ENCODE results near the gene KCNJ6. TPM values are rescaled to one million over a fixed set of nuclear protein-coding genes. Genes with fewer than 3 reads are reported as not detected.

KCNJ6 gene
- total RNA-seq, 1 donor = under 0.01 TPM

DNA sequence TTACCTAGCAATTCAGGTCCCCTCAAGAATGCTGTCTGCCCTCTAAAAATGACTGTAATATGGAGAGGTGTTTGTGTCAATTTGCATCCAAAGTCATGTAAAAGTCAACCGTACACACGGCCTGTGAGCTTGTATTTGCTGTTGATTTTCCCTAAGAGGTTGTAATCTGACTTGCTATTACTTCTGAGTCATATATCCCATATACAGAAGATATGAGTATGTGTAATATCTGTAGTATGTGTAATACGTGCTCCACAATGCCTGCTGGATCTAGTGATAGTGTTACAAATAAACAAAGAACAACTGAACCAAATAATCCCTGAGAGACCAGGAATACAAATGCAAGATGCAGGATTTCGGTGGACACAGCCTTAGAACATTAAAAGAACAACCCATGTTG is 1.4 kb upstream of the KCNJ6 start:
- H3K4me3 ChIP-seq (ENCODE audit: low read length) = no peak overlapping the region
- no peaks in the 10 kb centered on the region for H3K9me3 ChIP-seq (ENCODE audit: low read depth, low read length)
- no peaks in the 10 kb centered on the region for H3K4me1 ChIP-seq (ENCODE audit: insufficient read depth, low read length)
- H3K27me3 ChIP-seq (ENCODE audit: insufficient read depth, low read length) = peaks cover 57% of the 10 kb centered on the region

DNA sequence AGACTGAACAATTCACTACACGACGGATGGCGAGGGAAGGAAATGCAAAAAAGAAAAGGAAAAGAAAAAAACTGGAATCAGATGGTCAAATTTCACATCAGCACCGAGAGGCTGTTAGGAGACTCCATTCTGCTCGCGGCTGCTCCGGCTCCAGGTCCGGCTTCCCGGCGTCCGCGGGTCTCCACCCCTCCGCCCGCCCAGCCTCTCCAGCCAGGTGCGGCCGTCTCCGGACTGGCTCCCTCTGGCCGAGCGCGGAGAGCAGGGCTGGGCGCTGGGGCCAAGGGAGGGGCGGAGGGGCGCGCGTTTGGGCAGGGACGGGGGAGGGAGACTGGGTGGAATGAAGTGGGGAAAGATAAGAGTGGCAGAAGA is 332 bp downstream of the KCNJ6 start:
- H3K9me3 ChIP-seq (ENCODE audit: low read depth, low read length) = no peaks in the 10 kb centered on the region
- H3K27me3 ChIP-seq (ENCODE audit: insufficient read depth, low read length) = peaks cover 61% of the 10 kb centered on the region
- H3K4me1 ChIP-seq (ENCODE audit: insufficient read depth, low read length) = no peaks in the 10 kb centered on the region
- no peak overlapping the region for H3K4me3 ChIP-seq (ENCODE audit: low read length)

DNA sequence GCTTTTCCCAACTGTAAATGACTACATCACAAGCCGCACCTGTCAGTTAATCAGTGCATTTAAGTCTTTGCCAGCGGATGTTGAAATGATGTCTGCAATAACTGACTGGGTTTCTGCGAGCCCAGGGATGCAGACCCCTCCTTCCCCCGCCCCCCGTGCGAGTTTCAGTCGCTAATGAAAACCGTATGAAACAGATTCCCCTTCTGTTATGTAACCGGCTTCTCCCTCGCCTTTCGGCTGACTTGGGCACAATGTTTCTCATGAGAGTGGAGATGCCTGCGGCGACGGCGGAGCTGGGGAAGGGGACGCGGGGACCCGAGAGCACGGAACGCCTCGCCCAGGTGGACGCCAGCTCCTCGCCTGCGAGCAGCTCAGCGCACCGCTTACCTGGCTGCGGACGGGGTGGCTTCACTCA is 753 bp downstream of the KCNJ6 start:
- Histone ChIP-seq H3K27me3 (ENCODE audit: insufficient read depth, low read length) (peaks cover 62% of the 10 kb centered on the region), H3K4me1 (ENCODE audit: insufficient read depth, low read length) (no peaks in the 10 kb centered on the region), H3K9me3 (ENCODE audit: low read depth, low read length) (no peaks in the 10 kb centered on the region), H3K4me3 (ENCODE audit: low read length) (no peak overlapping the region)

DNA sequence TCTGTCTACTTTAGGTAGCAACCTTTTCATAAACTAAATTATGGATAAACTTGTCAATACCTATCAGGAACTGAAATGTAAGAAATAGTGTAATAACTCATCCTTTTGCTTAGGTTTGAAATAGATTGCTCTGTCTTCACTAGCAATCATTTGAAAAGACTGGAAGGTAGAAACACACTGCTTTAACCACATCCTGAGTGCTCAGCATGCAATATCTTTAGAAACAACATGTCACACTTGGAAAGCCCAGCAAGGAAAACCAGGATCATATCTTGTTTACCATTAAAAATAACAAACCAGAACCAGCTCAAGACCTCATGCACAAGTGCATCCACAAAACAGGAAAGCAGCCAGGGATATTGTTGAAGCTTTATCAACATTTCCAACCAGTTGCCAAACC is 3.6 kb downstream of the KCNJ6 start:
- Histone ChIP-seq H3K4me3 (ENCODE audit: low read length) (no peak overlapping the region), H3K4me1 (ENCODE audit: insufficient read depth, low read length) (no peaks in the 10 kb centered on the region), H3K27me3 (ENCODE audit: insufficient read depth, low read length) (peaks cover 53% of the 10 kb centered on the region), H3K9me3 (ENCODE audit: low read depth, low read length) (no peaks in the 10 kb centered on the region)

DNA sequence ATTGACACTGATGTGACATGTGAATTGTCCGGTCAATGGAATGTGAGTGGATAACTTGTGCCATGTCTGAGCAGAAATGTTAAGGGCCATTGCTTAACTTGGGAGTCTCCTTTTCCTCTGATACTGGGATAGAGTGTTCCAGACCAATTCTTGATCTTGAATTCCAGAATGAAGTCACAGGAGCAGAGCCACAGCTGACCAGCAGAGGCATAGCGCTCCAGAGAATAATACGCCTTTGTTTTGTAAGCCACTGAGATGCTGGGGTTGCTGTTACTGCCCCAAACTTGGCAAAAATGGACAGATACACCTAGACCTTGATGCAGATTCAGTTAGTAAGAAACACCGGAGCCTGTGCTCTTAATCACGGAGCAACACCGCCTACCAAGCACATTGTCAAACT is 6.3 kb downstream of the KCNJ6 start:
- H3K4me1 ChIP-seq (ENCODE audit: insufficient read depth, low read length) = no peaks in the 10 kb centered on the region
- H3K9me3 ChIP-seq (ENCODE audit: low read depth, low read length) = no peaks in the 10 kb centered on the region
- H3K4me3 ChIP-seq (ENCODE audit: low read length) = no peak overlapping the region
- peaks cover 26% of the 10 kb centered on the region for H3K27me3 ChIP-seq (ENCODE audit: insufficient read depth, low read length)

DNA sequence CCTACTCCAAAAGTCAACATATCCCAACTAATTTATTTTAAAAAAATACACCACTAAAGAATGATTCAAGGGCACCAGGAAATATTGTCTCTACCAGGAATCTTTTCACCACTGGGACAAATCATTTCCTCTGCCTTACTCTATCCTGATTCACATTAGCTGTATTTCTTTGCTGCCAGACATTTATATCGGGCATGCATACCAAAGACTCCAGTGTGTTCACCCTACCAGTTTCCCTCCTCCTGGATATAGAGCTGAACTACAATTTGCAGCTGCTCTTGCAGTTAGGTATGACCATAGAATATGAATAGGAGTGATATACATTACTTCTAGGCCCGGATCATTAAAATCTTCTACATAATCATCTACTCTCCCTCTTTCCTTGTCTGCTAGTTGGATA is 7.6 kb downstream of the KCNJ6 start:
- peaks cover 14% of the 10 kb centered on the region for H3K27me3 ChIP-seq (ENCODE audit: insufficient read depth, low read length)
- no peak overlapping the region for H3K4me3 ChIP-seq (ENCODE audit: low read length)

DNA sequence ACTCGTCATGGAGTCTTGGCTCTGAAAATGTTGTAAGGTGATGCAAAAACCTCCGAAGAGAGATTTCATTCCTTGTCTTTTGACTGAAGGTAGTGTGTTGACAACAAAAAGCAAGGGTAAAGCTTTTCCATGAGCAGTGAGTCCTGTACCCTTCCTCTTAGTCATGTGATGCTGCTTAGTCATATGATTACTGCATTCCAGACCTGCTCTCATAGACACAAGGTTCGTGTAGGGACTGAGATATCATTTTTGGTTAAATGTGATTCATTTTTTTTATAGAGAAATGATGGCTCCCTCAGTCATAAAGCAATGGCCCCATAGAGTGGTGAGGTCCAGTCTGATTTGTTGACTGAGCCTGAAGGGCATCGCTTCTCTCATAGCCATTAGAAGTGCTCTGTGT is 9.2 kb downstream of the KCNJ6 start:
- peaks cover 7% of the 10 kb centered on the region for H3K27me3 ChIP-seq (ENCODE audit: insufficient read depth, low read length)
- H3K9me3 ChIP-seq (ENCODE audit: low read depth, low read length) = no peaks in the 10 kb centered on the region
- H3K4me3 ChIP-seq (ENCODE audit: low read length) = no peak overlapping the region
- no peaks in the 10 kb centered on the region for H3K4me1 ChIP-seq (ENCODE audit: insufficient read depth, low read length)

More for the DNA sequence above, 7.6 kb downstream of the KCNJ6 start:
- Histone ChIP-seq H3K4me1 (ENCODE audit: insufficient read depth, low read length) (no peaks in the 10 kb centered on the region), H3K9me3 (ENCODE audit: low read depth, low read length) (no peaks in the 10 kb centered on the region)

DNA sequence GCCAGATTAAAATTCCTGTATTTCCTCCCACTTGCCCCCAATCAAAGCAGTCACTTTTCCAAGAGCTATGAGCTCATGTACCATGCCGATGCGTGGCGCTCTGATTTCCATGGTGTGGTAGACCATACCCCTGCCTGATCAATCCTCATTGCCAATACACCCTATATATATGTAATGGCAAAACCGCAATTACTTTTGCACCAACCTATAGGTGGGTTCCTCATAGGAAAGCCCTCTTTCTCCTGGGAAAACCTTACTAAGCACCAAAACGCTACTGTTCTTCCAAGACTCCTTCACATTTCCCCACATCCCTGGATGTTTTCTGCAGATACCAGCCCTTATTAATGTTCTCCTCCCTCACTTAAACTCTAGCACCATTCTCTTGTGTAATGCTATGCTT is 11.0 kb downstream of the KCNJ6 start:
- Histone ChIP-seq H3K4me1 (ENCODE audit: insufficient read depth, low read length) (no peaks in the 10 kb centered on the region), H3K27me3 (ENCODE audit: insufficient read depth, low read length) (no peaks in the 10 kb centered on the region), H3K4me3 (ENCODE audit: low read length) (no peak overlapping the region), H3K9me3 (ENCODE audit: low read depth, low read length) (no peaks in the 10 kb centered on the region)

DNA sequence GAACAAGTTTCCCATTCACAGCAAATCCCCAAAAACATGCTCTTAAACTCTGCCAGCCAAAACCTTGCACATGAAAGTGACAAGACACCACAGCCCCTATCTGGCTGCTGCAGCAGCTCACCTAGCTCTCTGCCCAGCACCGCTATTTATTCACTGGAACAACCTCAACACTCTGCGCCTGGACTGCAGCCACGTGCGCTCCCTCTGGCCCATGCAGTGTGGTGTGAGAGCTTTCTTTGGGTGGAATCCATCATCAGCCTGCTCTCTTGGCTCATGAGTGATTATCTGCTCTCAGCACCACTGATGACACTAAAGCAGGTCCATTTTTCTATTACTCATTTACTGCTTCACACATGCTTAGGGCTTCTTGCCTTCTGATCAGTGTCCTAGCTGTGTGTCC is 11.4 kb downstream of the KCNJ6 start:
- Histone ChIP-seq H3K27me3 (ENCODE audit: insufficient read depth, low read length) (no peaks in the 10 kb centered on the region), H3K4me1 (ENCODE audit: insufficient read depth, low read length) (no peaks in the 10 kb centered on the region), H3K9me3 (ENCODE audit: low read depth, low read length) (no peaks in the 10 kb centered on the region), H3K4me3 (ENCODE audit: low read length) (no peak overlapping the region)

DNA sequence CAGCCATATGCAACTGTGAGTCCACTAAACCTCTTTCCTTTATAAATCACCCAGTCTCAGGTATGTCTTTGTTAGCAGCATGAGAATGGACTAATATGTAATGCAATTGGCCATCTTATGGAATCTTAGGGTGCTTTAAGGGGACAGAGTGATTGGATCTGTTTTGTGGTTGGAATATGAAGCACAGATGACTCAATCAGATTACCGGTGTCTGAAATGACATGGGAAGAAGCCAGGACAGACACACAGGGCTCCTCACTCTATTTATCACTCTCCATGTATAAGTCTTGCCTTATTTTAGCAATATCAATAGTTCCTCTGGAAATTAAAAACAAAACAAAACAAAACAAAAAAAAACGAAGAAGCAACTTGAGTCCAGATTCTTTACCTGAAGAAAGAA is 12.9 kb downstream of the KCNJ6 start:
- H3K4me1 ChIP-seq (ENCODE audit: insufficient read depth, low read length) = no peaks in the 10 kb centered on the region
- no peaks in the 10 kb centered on the region for H3K9me3 ChIP-seq (ENCODE audit: low read depth, low read length)
- H3K27me3 ChIP-seq (ENCODE audit: insufficient read depth, low read length) = no peaks in the 10 kb centered on the region
- H3K4me3 ChIP-seq (ENCODE audit: low read length) = no peak overlapping the region

DNA sequence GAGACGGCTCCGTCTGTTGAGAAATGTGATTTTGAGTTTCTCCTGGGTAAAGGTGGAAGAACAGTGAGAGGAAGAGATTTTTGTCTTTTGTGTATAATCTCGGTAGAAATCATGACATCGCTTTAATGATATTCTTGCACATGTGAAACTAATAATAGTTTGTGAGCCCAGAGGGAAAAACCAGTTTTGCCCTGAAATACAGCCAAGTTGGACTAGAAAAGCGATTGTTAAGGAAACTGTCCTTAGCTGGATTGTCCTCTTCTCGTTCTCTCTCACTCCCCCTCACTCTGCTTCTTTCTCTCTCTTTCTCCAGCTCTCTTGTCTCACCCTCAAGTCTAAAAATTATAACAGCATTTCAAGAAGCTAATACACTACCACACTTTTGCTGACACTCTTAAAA is 17.1 kb downstream of the KCNJ6 start:
- peaks cover 2% of the 10 kb centered on the region for H3K27me3 ChIP-seq (ENCODE audit: insufficient read depth, low read length)
- no peaks in the 10 kb centered on the region for H3K9me3 ChIP-seq (ENCODE audit: low read depth, low read length)
- no peaks in the 10 kb centered on the region for H3K4me1 ChIP-seq (ENCODE audit: insufficient read depth, low read length)
- no peak overlapping the region for H3K4me3 ChIP-seq (ENCODE audit: low read length)

DNA sequence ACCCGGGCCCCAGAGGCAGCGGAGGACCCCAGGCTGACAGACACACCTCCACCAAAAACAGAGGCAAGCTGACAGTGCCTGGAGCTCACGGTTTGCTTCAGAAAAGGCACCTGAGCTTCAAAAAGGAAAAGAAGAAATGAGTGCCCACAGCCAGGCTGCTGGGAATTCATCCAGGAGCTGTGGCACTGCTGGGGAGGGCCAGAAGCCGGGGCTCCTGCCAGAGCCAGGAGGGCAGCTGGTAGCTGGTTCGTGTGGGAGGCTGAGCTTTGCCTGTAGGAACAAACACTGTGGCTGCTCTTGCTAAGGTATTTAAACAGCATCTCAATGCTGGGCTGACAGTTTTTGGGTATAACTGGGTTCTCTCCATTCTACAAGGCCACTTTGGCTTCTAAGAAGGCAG is 19.5 kb downstream of the KCNJ6 start:
- Histone ChIP-seq H3K4me3 (ENCODE audit: low read length) (no peak overlapping the region), H3K4me1 (ENCODE audit: insufficient read depth, low read length) (no peaks in the 10 kb centered on the region), H3K9me3 (ENCODE audit: low read depth, low read length) (no peaks in the 10 kb centered on the region), H3K27me3 (ENCODE audit: insufficient read depth, low read length) (peaks cover 2% of the 10 kb centered on the region)

DNA sequence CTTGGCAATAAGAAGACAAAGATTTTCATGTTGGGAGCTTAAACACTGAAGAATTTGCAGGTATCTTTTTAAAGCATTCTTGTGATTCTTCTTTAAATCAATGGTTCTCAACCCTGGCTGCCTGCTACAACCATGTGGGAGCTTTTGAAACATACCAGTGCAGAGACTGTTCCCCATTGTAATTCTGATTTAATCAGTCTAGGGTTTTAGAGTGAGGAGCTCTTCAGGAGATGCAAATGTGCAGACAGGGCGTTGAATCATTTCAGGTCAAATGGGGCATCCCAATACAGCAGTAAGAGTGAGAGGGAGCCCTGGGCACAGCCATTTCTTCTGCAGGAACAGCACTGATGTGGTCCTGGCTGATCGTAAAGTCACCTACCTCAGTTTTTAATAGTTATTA is 24.3 kb downstream of the KCNJ6 start:
- H3K4me1 ChIP-seq (ENCODE audit: insufficient read depth, low read length) = no peaks in the 10 kb centered on the region
- H3K27me3 ChIP-seq (ENCODE audit: insufficient read depth, low read length) = peaks cover 2% of the 10 kb centered on the region
- H3K4me3 ChIP-seq (ENCODE audit: low read length) = no peak overlapping the region
- H3K9me3 ChIP-seq (ENCODE audit: low read depth, low read length) = no peaks in the 10 kb centered on the region

DNA sequence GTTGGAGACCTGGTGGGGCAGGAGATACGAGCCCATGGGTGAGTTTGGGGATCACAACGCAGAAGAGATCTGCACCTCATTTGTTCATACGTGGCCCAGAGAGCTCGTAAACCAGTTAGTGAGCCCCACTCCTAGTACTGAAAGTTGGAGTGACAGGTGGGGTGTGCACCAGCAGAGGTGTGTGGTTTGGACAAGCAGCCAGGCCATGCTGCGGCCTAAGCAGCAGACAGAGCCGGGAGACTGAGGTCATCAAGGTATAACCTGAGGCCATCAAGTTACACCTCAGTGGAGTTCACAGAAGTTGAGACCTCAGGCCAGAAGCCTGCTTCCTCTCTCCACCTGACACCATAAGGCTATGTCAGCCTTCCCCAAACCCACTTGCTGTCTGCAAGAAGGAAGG is 27.6 kb downstream of the KCNJ6 start:
- Histone ChIP-seq H3K9me3 (ENCODE audit: low read depth, low read length) (no peaks in the 10 kb centered on the region), H3K4me3 (ENCODE audit: low read length) (no peak overlapping the region), H3K27me3 (ENCODE audit: insufficient read depth, low read length) (no peaks in the 10 kb centered on the region), H3K4me1 (ENCODE audit: insufficient read depth, low read length) (no peaks in the 10 kb centered on the region)

DNA sequence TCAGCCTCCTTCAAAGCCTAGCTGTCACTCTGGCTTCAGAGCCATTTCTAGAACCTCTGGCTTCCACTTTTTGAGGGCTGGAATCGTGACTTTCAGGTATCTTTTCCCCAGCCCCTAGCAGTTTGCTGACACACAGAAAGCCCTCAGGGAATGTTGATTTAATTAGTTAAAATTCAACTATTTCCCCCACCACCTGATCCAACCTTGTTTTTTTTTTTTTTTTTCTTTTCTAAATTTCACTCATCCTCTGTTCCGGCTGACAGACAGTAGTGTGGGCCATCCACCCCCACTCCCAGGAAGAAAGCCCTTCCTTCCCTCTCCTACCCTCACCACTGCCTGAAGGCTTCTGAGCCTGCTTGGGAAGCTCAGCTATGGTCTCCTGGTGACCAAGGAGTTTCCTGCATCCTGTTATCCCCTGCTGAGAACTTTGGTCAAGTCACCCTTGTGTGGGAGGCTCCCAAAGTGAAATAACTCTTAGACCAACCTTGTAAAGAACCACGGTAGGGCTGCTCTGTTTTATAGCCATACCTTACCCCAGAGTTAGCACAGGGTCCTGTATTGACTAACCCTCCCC is 29.4 kb downstream of the KCNJ6 start:
- H3K9me3 ChIP-seq (ENCODE audit: low read depth, low read length) = no peaks in the 10 kb centered on the region
- no peak overlapping the region for H3K4me3 ChIP-seq (ENCODE audit: low read length)
- H3K27me3 ChIP-seq (ENCODE audit: insufficient read depth, low read length) = no peaks in the 10 kb centered on the region
- H3K4me1 ChIP-seq (ENCODE audit: insufficient read depth, low read length) = no peaks in the 10 kb centered on the region

DNA sequence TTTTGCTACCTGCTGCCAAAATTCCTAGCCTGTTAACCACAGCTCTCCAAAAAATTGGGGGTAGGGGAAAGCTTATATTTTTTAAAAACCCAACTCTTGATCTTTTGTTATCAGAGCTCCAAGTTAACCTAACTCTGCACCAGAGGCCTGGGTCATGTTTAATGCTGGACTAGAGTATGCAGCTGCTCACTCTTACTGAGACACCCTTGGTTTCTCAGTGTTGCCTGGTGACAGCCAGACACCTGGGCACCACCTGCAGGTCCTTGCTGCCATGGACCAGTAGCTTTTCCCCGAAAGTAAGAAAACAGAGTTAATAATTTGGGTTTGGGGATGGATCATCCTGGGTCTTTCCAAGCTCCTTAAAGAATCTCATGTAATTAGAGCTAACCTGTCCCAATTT is 30.1 kb downstream of the KCNJ6 start:
- Histone ChIP-seq H3K4me1 (ENCODE audit: insufficient read depth, low read length) (no peaks in the 10 kb centered on the region), H3K27me3 (ENCODE audit: insufficient read depth, low read length) (no peaks in the 10 kb centered on the region), H3K4me3 (ENCODE audit: low read length) (no peak overlapping the region), H3K9me3 (ENCODE audit: low read depth, low read length) (no peaks in the 10 kb centered on the region)
